GM21825 (cell line): ENCODE results near the gene SULT1A1.

ENCODE experiments used
- ATAC-seq: cut with Tn5 transposase; IDR thresholded peaks from one replicate; pipeline ENCODE4 v1.9.1; 2021; ENCODE audit warnings: mild to moderate bottlenecking, moderate library complexity; ENCODE audit not compliant: unreplicated experiment

The SULT1A1 gene

GRCh38 chr16:28562199-28562598 is 47.6 kb downstream of the SULT1A1 start:
- ATAC-seq = no peak

DNA sequence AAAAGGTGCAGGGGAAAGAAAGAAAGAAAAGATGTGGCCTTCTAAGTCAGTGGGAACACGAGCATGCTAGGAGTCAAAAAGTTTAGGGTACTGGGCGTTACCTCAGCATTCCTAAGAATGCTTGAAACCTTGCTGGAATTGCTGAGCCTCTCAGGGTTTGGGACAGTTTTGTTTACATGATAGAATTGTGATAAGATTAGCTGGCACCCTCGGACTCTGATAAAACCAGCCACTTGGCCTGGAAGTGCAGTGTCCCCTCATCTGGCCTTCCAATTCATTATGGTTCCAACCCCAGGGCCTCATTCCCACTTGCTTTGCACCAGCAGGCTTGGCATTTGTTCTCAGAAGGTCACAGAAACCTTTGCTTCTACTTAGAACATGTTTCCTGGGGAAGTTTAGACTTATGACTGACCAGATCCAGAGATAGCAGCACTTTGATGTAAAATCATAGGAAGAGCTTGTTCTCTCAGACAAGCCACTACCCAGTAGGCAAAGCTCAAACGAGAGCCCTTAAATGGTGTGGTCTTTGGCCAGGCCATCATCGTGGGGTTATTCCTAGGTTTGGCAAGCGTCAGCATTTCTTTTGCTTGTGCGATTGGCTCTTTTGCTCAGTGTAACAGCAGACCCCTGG is 48.2 kb downstream of the SULT1A1 start:
- no peak for ATAC-seq

- ATAC-seq = no peak
Measured at GRCh38 chr16:28558456-28558855, 51.4 kb downstream of the SULT1A1 start.

DNA sequence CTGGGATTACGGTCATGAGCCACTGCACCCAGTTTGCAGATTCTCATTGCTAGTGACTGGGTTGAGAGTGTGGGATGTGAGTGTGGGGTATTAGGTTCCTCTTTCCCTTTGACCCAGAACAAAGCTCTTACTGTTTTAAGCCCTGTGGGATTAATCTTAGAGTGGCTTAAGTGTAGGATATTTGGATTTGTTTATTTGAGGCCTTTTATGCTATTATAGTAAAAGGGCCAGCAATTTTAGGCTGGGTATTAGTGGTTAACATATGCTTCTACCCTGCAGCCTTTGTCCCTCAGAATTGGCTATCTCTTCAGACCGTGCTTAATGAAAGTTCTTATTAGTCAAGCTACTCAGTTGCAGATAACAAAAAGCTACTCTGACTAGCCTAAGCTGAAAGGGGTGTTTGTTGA is 52.9 kb downstream of the SULT1A1 start:
- no peak for ATAC-seq

DNA sequence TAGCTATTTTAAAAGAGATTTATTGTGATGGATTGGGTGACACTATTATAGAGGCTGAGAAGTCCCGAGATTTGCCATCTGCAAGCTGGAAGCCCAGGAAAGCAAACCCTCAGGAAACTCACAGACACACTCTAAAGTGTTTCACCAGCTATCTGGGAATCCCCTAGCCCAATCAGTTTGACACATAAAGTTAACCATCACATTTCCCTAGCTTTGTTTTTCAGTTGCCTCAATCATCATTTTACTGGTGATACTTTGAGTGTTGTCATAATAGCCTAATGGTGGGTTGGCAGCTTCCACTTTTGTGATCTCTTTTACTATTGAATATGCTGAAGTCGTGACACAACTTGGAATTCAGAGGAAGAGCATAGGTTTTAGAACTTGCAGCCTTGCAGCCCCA is 54.3 kb downstream of the SULT1A1 start:
- no peak for ATAC-seq
